ENCODE data around the gene C20orf204.
A peak's percentile ranks its signal among the peaks of the same experiment; 100 is the strongest.

C20orf204 gene

GRCh38 chr20:64067005-64067632, 31.1 kb downstream of the C20orf204 start:
- in situ Hi-C loops (cut with HindIII; ENCODE audit: low sequenced_read_pairs), result no loop called here
- DNase-seq (ENCODE audit: low read depth), result no peak
- no peak for TF ChIP-seq CTCF (IDR thresholded peaks at IDR 0.05; ENCODE audit: low read depth, low read length, missing control alignments)
- H3K4me3 ChIP-seq (ENCODE audit: low read depth, low read length), result no peak overlapping the region

- DNase-seq (ENCODE audit: low read depth), result no peak
- no peak overlapping the region for H3K4me3 ChIP-seq (ENCODE audit: low read depth, low read length)
- no peak for TF ChIP-seq CTCF (IDR thresholded peaks at IDR 0.05; ENCODE audit: low read depth, low read length, missing control alignments)
- in situ Hi-C loops (cut with HindIII; ENCODE audit: low sequenced_read_pairs), result no loop called here
Observed at GRCh38 chr20:64067733-64068307, 31.8 kb downstream of the C20orf204 start.

GRCh38 chr20:64068386-64069208, 32.6 kb downstream of the C20orf204 start:
- DNase-seq (ENCODE audit: low read depth), result no peak
- H3K4me3 ChIP-seq (ENCODE audit: low read depth, low read length), result no peak overlapping the region
- in situ Hi-C loops (cut with HindIII; ENCODE audit: low sequenced_read_pairs), result no loop called here
- TF ChIP-seq CTCF (IDR thresholded peaks at IDR 0.05; ENCODE audit: low read depth, low read length, missing control alignments), result no peak

DNA sequence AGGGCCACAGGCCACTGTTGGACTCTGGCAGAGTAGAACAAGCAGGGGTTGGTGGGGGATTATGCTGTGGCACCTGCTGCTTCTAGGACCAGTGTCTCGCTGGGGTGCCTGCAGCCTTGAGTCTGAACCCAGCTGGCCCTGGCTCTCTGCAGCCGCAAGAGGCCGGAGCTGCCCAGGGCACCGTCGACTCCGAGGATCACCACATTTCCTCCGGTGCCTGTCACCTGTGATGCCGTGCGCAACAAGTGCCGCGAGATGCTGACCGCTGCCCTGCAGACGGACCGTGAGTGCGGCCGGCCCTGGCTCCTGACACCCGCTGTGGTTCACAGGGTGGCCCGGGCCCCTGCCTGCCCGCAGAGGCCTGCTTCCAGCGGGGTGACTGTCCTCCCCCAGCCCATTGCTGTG, 33.2 kb downstream of the C20orf204 start:
- DNase-seq (ENCODE audit: low read depth), result no peak
- no peak overlapping the region for H3K4me3 ChIP-seq (ENCODE audit: low read depth, low read length)
- in situ Hi-C loops (cut with HindIII; ENCODE audit: low sequenced_read_pairs), result no loop called here
- TF ChIP-seq CTCF (IDR thresholded peaks at IDR 0.05; ENCODE audit: low read depth, low read length, missing control alignments), result no peak

GRCh38 chr20:64069614-64070243, 33.7 kb downstream of the C20orf204 start:
- no peak for DNase-seq (ENCODE audit: low read depth)
- in situ Hi-C loops (cut with HindIII; ENCODE audit: low sequenced_read_pairs), result no loop called here
- H3K4me3 ChIP-seq (ENCODE audit: low read depth, low read length), result no peak overlapping the region
- TF ChIP-seq CTCF (IDR thresholded peaks at IDR 0.05; ENCODE audit: low read depth, low read length, missing control alignments), result peak; percentile 78

DNA sequence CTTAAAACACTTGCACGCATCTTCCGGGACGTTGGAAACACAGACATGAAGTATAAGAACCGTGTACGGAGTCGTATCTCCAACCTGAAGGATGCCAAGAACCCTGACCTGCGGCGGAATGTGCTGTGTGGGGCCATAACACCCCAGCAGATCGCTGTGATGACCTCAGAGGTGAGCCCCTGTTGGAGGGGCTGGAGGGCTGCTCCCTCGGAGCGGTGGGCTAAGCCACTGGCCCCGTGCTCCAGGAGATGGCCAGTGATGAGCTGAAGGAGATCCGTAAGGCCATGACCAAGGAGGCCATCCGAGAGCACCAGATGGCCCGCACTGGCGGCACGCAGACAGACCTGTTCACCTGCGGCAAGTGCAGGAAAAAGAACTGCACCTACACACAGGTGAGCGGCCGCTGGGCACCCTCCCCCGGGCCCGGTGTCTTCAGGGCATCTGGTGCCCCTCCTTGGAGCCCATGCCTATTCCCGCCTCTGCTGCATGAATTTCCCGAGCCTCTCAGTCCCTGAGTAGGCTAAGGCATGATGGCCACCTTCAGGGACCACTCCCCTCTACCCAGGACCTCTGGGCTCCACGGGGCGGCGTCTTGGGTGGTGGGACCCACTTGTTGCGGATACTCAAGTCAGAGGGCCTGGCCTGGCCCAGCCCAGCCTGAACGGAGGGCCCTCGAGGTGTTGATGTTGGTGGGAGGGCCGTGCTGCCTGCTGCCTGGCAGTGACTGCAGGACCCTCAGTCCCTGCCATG, 34.4 kb downstream of the C20orf204 start:
- no peak overlapping the region for H3K4me3 ChIP-seq (ENCODE audit: low read depth, low read length)
- no peak for DNase-seq (ENCODE audit: low read depth)
- no peak for TF ChIP-seq CTCF (IDR thresholded peaks at IDR 0.05; ENCODE audit: low read depth, low read length, missing control alignments)
- in situ Hi-C loops (cut with HindIII; ENCODE audit: low sequenced_read_pairs), result no loop called here

Data from astrocyte of the cerebellum (primary cell).